ENCODE measurements around the gene ZRANB1.

- TF ChIP-seq EZH2 (IDR thresholded peaks at IDR 0.05; ENCODE audit: low read length, missing control alignments), result no peak
- TF ChIP-seq CTCF (conservative IDR thresholded peaks at IDR 0.05 in 1 of 2, IDR thresholded peaks at IDR 0.05 in 1 of 2; ENCODE audit: low read depth in 1 of 2, low read length in 2 of 2), result no peak
Measured at GRCh38 chr10:125014086-125014830, 72.3 kb downstream of the ZRANB1 start.

All from fibroblast of lung (primary cell).